Erythroblast (primary cell): ENCODE results near the gene MEGF11.
A peak's percentile ranks its signal among the peaks of the same experiment; 100 is the strongest.

Source experiments
- DNase-seq, 2 experiments: peaks; one replicate each; lab custom pipeline; 2025; lab: John Stamatoyannopoulos, UW
- GATA1 ChIP-seq: IDR thresholded peaks from 2 replicates; pipeline ENCODE4 v1.6.1; 2011; ENCODE audit warnings: low read depth, mild to moderate bottlenecking, control low read depth, low read length, moderate library complexity
- POLR2A ChIP-seq: IDR thresholded peaks from 2 replicates; pipeline ENCODE4 v1.6.1; 2011; ENCODE audit warnings: mild to moderate bottlenecking, low read length

The MEGF11 gene

DNA sequence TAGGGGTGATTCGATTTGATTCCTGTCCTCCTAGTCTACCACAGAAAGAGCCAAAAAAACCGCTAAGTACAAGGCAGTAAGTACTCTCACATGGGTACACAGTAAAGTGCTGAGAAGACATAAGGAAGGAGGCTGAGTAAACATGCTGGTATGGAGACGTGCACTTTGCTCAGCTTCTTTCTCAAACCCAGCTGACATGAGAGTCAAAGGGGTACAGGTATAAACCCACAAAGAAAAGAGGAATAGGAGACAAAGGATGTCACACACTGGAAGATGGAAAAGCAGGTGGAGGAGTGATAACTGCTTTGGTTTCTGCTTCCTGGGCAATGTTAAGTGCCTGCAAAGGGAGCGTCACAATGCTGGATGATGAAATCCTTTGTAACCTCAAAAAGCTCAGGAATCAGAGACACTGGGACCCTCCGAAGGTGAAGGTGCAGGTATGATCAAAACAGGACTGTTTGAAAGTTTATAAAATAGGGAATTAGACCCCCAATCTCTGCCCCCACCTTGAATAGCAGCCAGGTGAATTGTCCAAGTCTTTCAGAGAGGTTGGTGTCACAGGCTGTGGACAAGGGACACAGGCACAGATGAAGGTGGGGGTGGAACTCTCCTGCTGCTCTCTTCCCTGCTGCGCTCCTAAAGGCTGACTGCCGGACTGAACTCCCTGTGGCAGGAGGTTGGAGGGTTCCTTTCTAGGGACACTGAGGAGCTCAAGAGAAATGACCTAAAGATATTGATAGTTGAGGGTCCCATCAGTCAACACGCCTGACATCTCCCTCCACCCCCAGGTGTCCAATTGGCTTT is 282.4 kb downstream of the MEGF11 start:
- TF ChIP-seq POLR2A (no peak), GATA1 (no peak)
- peak in 1 of 2 experiments; percentile 51 for DNase-seq

DNA sequence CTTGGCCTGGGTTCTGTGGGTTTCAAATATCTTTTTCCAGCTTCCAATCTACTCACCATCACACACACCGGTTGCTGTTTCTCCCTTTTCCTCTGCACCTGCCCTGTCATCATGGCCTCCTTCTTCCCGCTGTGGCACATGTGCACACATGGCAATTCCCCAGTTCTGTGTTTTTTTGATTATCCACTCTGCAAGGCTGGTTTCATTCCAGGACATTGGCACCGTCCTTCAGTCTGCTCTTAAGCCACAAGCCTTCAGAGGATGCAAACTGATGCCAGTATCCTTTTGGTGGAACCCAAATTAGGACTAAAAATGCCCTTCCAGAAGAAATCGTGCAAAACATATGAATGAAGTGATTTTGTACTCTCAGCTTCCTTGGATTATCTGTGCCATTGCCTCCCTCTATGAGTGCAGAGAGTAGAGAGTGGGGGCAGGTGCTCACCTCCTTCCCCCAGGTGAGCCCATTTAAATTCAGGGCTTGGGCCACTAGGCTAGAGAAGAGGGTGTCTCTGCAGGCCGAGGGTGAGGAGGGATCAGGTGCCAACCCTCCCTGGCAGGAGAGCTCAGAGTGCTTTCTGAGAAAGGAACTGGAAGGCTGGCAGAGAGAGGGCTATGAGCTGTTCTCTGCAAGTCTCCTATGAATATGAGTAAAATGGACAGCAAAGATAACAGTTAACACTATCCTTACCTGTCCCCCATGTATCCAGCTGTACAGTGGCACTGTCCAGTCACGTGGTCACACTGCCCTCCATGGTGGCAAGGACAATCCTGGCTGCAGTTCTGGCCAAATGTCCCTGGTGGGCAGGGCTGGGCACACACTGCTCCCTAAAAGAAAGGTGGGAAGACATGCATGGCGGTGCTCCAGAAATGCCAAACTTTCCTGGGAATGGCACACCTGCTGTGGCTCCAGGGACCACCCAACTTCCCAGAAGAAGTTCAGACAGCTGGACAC is 283.4 kb downstream of the MEGF11 start:
- DNase-seq = no peak
- TF ChIP-seq GATA1 = no peak
- TF ChIP-seq POLR2A = no peak

DNA sequence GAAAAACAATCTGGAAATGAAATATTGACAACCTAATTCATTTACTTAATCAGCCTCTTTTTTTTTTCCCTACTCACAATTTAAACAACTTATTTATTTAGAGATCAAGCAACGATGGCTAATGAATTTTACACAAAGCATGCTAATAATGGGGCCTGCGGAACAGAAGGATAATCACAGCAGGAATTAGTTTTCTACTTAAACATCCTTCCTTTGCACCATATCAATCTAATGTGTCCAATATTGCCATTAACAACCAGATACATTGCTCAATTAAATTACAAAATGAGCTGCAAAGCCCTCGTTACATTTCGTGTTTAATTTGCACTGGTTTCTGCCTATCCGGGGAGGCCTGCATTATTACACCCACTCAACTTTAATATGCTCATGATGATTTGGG is 285.0 kb downstream of the MEGF11 start:
- TF ChIP-seq GATA1 (no peak), POLR2A (no peak)
- no peak for DNase-seq

GRCh38 chr15:65964792-65965433 is 288.6 kb downstream of the MEGF11 start:
- no peak for TF ChIP-seq POLR2A
- TF ChIP-seq GATA1 = no peak
- DNase-seq = no peak

GRCh38 chr15:65963911-65964482 is 289.6 kb downstream of the MEGF11 start:
- TF ChIP-seq POLR2A (no peak), GATA1 (no peak)
- DNase-seq = no peak

GRCh38 chr15:65963358-65963757 is 290.2 kb downstream of the MEGF11 start:
- TF ChIP-seq POLR2A (no peak), GATA1 (no peak)
- no peak for DNase-seq

- TF ChIP-seq POLR2A = no peak
- TF ChIP-seq GATA1 = no peak
- no peak for DNase-seq
Measured at GRCh38 chr15:65962187-65962586, 291.4 kb downstream of the MEGF11 start.

- no peak for TF ChIP-seq GATA1
- TF ChIP-seq POLR2A = no peak
- DNase-seq = no peak
Measured at GRCh38 chr15:65960586-65960985, 293.0 kb downstream of the MEGF11 start.

DNA sequence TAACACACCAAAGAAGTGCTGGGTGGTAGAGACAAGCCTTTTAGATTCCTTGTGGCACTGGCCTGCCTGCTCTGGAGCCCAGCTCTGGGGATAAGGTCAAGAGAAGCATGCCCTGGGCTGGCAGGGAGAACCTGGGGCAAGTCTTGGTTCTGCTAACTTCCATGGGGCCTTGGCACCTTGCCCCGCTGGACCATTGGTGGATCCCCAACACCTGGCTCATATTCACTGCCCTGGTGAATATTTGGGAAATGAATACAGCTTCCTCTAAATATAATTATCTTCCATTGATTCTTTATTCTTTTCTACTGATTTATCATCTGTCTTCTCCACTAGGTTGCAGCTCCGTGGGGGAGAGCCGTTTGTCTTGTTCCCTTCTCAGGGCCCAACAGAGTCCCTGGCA is 294.7 kb downstream of the MEGF11 start:
- no peak for DNase-seq
- TF ChIP-seq POLR2A = no peak
- no peak for TF ChIP-seq GATA1

DNA sequence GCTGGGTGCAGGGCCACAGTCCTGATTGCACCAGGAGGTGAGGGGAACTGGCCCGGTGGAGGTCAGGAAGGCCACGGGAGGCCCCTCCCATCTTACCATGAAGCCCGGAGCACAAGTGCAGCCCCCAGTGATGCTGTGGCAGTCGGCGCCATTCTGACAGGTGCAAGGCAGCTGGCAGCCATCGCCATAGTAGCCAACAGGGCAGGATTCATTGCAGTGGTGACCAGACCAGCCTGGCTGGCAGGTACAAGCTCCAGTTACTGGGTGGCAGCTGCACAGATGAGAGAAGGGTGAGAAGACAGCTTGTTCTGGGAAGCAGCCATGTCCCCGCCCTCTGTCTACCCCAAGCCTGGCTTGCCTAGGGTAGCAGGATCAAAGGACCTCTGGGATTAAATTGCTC is 296.1 kb downstream of the MEGF11 start:
- no peak for DNase-seq

GRCh38 chr15:65956899-65957298 is 296.7 kb downstream of the MEGF11 start:
- DNase-seq = no peak
- TF ChIP-seq POLR2A (no peak), GATA1 (no peak)

More for the DNA sequence above, 296.1 kb downstream of the MEGF11 start:
- TF ChIP-seq GATA1 = no peak
- TF ChIP-seq POLR2A = no peak

GRCh38 chr15:65956307-65956706 is 297.2 kb downstream of the MEGF11 start:
- TF ChIP-seq POLR2A (no peak), GATA1 (no peak)
- DNase-seq = no peak

GRCh38 chr15:65954289-65954741 is 299.2 kb downstream of the MEGF11 start:
- no peak for TF ChIP-seq GATA1
- TF ChIP-seq POLR2A = no peak

More at GRCh38 chr15:65954289-65954741, 299.2 kb downstream of the MEGF11 start:
- no peak for DNase-seq
